A549 (cell line): Measurements from ENCODE around the gene MROH2A. TPM values are rescaled to one million over a fixed set of nuclear protein-coding genes. Genes with fewer than 3 reads are reported as not detected.

Source experiments
- ATAC-seq, 2 experiments: fragments of 200-7000 bp in 1 of 2; fragments of >200 bp in 1 of 2; cut with Nextera tagmentation in 1 of 2; cut with Tn5 transposase in 1 of 2; 3 replicates each; pipeline versions ENCODE4 v1.8.0 to v1.9.1; 2018 to 2020; ENCODE audit warnings: mild to moderate bottlenecking in 1 of 2, moderate library complexity in 1 of 2
- CTCF ChIA-PET: fragments of 300-600 bp; sonication (Branson Sonifier 250); formaldehyde crosslinking; extraction: SDS; loops from one replicate; lab custom pipeline; 2021; ENCODE audit warnings: antibody characterized with exemption, inconsistent platforms; lab: Yijun Ruan, JAX
- POLR2A ChIA-PET: fragments of 350-600 bp; formaldehyde crosslinking; extraction: SDS; loops from one replicate; lab custom pipeline; 2021; ENCODE audit warnings: antibody characterized with exemption, inconsistent platforms; lab: Yijun Ruan, JAX
- DNase-seq, 2 experiments: peaks; one replicate each; pipeline versions ENCODE4 v3.0.0 to v3.0.0-alpha.2; 2011 to 2016; ENCODE audit warnings: low read depth in 1 of 2, low spot score in 1 of 2
- FAIRE-seq: peaks from 2 replicates; lab custom pipeline; 2011; peaks lifted over from hg19 to GRCh38; lab: Jason Lieb, UNC
- H3K27ac ChIP-seq, 2 experiments: fragments of >200 bp; sonication (Bioruptor Twin); formaldehyde crosslinking; 3 replicates each; pipeline ENCODE4 v1.5.1; 2016 to 2017
- H3K4me1 ChIP-seq: fragments of >200 bp; sonication (Bioruptor Twin); formaldehyde crosslinking; 3 replicates; pipeline ENCODE4 v1.6.1; 2016
- H3K4me2 ChIP-seq: fragments of >200 bp; sonication (Bioruptor Twin); formaldehyde crosslinking; 3 replicates; pipeline ENCODE4 v1.6.1; 2016
- H3K4me3 ChIP-seq: fragments of >200 bp; sonication (Bioruptor Twin); formaldehyde crosslinking; 3 replicates; pipeline ENCODE4 v1.5.1; 2016
- H3K9me3 ChIP-seq: fragments of >200 bp; sonication (Bioruptor Twin); formaldehyde crosslinking; 3 replicates; pipeline ENCODE4 v1.6.1; 2016
- BCL3 ChIP-seq: fragments of >200 bp; sonication (Bioruptor Twin); formaldehyde crosslinking; IDR thresholded peaks from 3 replicates; pipeline ENCODE4 v1.6.1; 2016
- EHF ChIP-seq: fragments of 250-450 bp; sonication (Bioruptor Pico); IDR thresholded peaks from 2 replicates; pipeline ENCODE4 v1.5.0; 2020; ENCODE audit warnings: mild to moderate bottlenecking
- ELK1 ChIP-seq: fragments of 150-350 bp; IDR thresholded peaks from 2 replicates; pipeline ENCODE4 v1.6.1; 2014; ENCODE audit warnings: low read depth, mild to moderate bottlenecking, low read length
- EP300 ChIP-seq, 2 experiments: fragments of >200 bp; sonication (Bioruptor Twin); formaldehyde crosslinking; IDR thresholded peaks; 2 replicates in 1 of 2; 3 replicates in 1 of 2; pipeline ENCODE4 v1.6.1; 2016 to 2017
- FOSB ChIP-seq: fragments of 250-450 bp; sonication (Bioruptor Pico); IDR thresholded peaks from 2 replicates; pipeline ENCODE4 v1.5.0; 2020; ENCODE audit warnings: mild to moderate bottlenecking, moderate library complexity
- GATA3 ChIP-seq: IDR thresholded peaks from 2 replicates; pipeline ENCODE4 v1.6.1; 2012; ENCODE audit warnings: borderline replicate concordance
- HDAC2 ChIP-seq: fragments of 200-600 bp; sonication (generic); IDR thresholded peaks from 2 replicates; pipeline ENCODE4 v1.6.1; 2016
- HMGXB4 ChIP-seq: fragments of 250-450 bp; sonication (Bioruptor Pico); IDR thresholded peaks from 2 replicates; pipeline ENCODE4 v1.5.0; 2021; ENCODE audit warnings: mild to moderate bottlenecking, moderate library complexity, borderline replicate concordance
- HOXA7 ChIP-seq: fragments of 250-450 bp; sonication (Bioruptor Pico); IDR thresholded peaks from 2 replicates; pipeline ENCODE4 v1.5.0; 2020; ENCODE audit warnings: mild to moderate bottlenecking, moderate library complexity
- KDM5A ChIP-seq: fragments of 200-600 bp; sonication (generic); IDR thresholded peaks from 2 replicates; pipeline ENCODE4 v1.6.1; 2016; ENCODE audit warnings: antibody characterized with exemption, mild to moderate bottlenecking
- MAFK ChIP-seq: fragments of 450-650 bp; IDR thresholded peaks from 2 replicates; pipeline ENCODE4 v1.6.1; 2014; ENCODE audit not compliant: partially characterized antibody
- NR3C1 ChIP-seq: fragments of >200 bp; sonication (Bioruptor Twin); formaldehyde crosslinking; IDR thresholded peaks from 3 replicates; pipeline ENCODE4 v1.6.1; 2017
- PHF8 ChIP-seq: fragments of 200-600 bp; sonication (generic); IDR thresholded peaks from 2 replicates; pipeline ENCODE4 v1.6.1; 2016; ENCODE audit warnings: low read depth, mild to moderate bottlenecking, antibody characterized with exemption, moderate library complexity, borderline replicate concordance
- POLR2A ChIP-seq: IDR thresholded peaks from 2 replicates; pipeline ENCODE4 v1.6.1; 2012; ENCODE audit warnings: mild to moderate bottlenecking, low read length
- POLR2AphosphoS2 ChIP-seq: conservative IDR thresholded peaks from 2 replicates; pipeline ENCODE4 v1.6.1; 2012; ENCODE audit warnings: low read length, improper control_type of control experiment, inconsistent platforms
- RAD21 ChIP-seq, 2 experiments: fragments of >200 bp in 1 of 2; sonication (Bioruptor Twin) in 1 of 2; formaldehyde crosslinking in 1 of 2; IDR thresholded peaks in 1 of 2; conservative IDR thresholded peaks in 1 of 2; 2 replicates in 1 of 2; 3 replicates in 1 of 2; pipeline ENCODE4 v1.6.1; 2012 to 2018; ENCODE audit warnings: inconsistent platforms in 1 of 2
- SMC3 ChIP-seq: fragments of >200 bp; sonication (Bioruptor Twin); formaldehyde crosslinking; IDR thresholded peaks from 3 replicates; pipeline ENCODE4 v1.6.1; 2018; ENCODE audit warnings: inconsistent platforms
- TFCP2L1 ChIP-seq: fragments of 250-450 bp; sonication (Bioruptor Pico); IDR thresholded peaks from 2 replicates; pipeline ENCODE4 v1.5.0; 2021; ENCODE audit warnings: mild to moderate bottlenecking
- ZC3H11A ChIP-seq: fragments of 450-650 bp; IDR thresholded peaks from 2 replicates; pipeline ENCODE4 v1.6.1; 2014; ENCODE audit warnings: antibody characterized with exemption, mild to moderate bottlenecking
- ZNF302 ChIP-seq: fragments of 250-450 bp; sonication (Bioruptor Pico); IDR thresholded peaks from 2 replicates; pipeline ENCODE4 v1.9.0; 2021; ENCODE audit warnings: inconsistent platforms, mild to moderate bottlenecking, moderate library complexity
- polyA plus RNA-seq, 4 experiments: library from polyadenylated mRNA; depleted of rRNA in 3 of 4; stranded (reverse); fragments of >200 nt; fragmentation: RNase III in 1 of 4; extraction: RNeasy Plus Mini Kit Qiagen cat#74134 plus additional on column Dnase treatment in 1 of 4; gene quantifications; 2 replicates in 3 of 4; 3 replicates in 1 of 4; pipeline ENCODE4 v1.2.3, GENCODE V29; 2011 to 2017
- TF ChIP-seq, protein P1 (sequence below): fragments of >200 bp; sonication (Bioruptor Twin); formaldehyde crosslinking; IDR thresholded peaks from 3 replicates; pipeline ENCODE4 v1.5.1; 2016
- TF ChIP-seq, protein P2 (sequence below): IDR thresholded peaks from 2 replicates; pipeline ENCODE4 v1.6.1; 2012
- TF ChIP-seq, protein P3 (sequence below): IDR thresholded peaks from 2 replicates; pipeline ENCODE4 v1.6.1; 2012
- TF ChIP-seq, protein P4 (sequence below): fragments of 200-600 bp; sonication (generic); IDR thresholded peaks from 2 replicates; pipeline ENCODE4 v1.6.1; 2016; ENCODE audit warnings: antibody characterized with exemption, mild to moderate bottlenecking, moderate library complexity
- TF ChIP-seq, protein P5 (sequence below): fragments of 250-450 bp; sonication (Bioruptor Pico); IDR thresholded peaks from 2 replicates; pipeline ENCODE4 v1.5.0; 2020; ENCODE audit warnings: low read depth, mild to moderate bottlenecking, moderate library complexity

MROH2A gene
- polyA plus RNA-seq, 2 of the 4 experiments (the other 2 are of a cell fraction): 0.10 to 0.63 TPM

- TF ChIP-seq HDAC2 (no peak), MAFK (no peak), HOXA7 (CRISPR knock-in tag) (no peak), EP300 (IDR thresholded peaks at IDR 0.05) (peak; percentile 99)
- TF ChIP-seq, protein P1, sequence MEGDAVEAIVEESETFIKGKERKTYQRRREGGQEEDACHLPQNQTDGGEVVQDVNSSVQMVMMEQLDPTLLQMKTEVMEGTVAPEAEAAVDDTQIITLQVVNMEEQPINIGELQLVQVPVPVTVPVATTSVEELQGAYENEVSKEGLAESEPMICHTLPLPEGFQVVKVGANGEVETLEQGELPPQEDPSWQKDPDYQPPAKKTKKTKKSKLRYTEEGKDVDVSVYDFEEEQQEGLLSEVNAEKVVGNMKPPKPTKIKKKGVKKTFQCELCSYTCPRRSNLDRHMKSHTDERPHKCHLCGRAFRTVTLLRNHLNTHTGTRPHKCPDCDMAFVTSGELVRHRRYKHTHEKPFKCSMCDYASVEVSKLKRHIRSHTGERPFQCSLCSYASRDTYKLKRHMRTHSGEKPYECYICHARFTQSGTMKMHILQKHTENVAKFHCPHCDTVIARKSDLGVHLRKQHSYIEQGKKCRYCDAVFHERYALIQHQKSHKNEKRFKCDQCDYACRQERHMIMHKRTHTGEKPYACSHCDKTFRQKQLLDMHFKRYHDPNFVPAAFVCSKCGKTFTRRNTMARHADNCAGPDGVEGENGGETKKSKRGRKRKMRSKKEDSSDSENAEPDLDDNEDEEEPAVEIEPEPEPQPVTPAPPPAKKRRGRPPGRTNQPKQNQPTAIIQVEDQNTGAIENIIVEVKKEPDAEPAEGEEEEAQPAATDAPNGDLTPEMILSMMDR: no peak
Measured at GRCh38 chr2:233756429-233757081, 21.6 kb upstream of the MROH2A start (continued).

GRCh38 chr2:233758141-233758540 is 20.0 kb upstream of the MROH2A start:
- POLR2A ChIA-PET: interaction anchor here (1.0 kb wide), 1 partner anchor 75 kb away, joined by 3 read pairs; no protein-coding TSS in a partner anchor
- CTCF ChIA-PET: interaction anchor here (1.6 kb wide), 1 partner anchor 75 kb away, joined by 5 read pairs; no protein-coding TSS in a partner anchor
- no peak for FAIRE-seq

More at GRCh38 chr2:233758141-233758540, 20.0 kb upstream of the MROH2A start:
- DNase-seq (no peak), ATAC-seq (no peak)
- H3K4me3 ChIP-seq: no peak overlapping the region
- peak overlapping the region; percentile 57; the same call in 2 of the 3 replicates for H3K4me2 ChIP-seq
- peak overlapping the region; percentile 91 to 94 for H3K27ac ChIP-seq
- TF ChIP-seq HMGXB4 (CRISPR knock-in tag) (no peak), ZC3H11A (no peak), POLR2A (no peak), POLR2AphosphoS2 (no peak), BCL3 (no peak), GATA3 (no peak), SMC3 (no peak), TFCP2L1 (CRISPR knock-in tag) (no peak), ZNF302 (CRISPR knock-in tag) (no peak), NR3C1 (no peak), KDM5A (no peak), RAD21 (conservative IDR thresholded peaks at IDR 0.05 in 1 of 2, IDR thresholded peaks at IDR 0.05 in 1 of 2) (no peak), FOSB (no peak), EHF (CRISPR knock-in tag) (no peak), ELK1 (no peak), PHF8 (no peak)
- TF ChIP-seq, protein P2, sequence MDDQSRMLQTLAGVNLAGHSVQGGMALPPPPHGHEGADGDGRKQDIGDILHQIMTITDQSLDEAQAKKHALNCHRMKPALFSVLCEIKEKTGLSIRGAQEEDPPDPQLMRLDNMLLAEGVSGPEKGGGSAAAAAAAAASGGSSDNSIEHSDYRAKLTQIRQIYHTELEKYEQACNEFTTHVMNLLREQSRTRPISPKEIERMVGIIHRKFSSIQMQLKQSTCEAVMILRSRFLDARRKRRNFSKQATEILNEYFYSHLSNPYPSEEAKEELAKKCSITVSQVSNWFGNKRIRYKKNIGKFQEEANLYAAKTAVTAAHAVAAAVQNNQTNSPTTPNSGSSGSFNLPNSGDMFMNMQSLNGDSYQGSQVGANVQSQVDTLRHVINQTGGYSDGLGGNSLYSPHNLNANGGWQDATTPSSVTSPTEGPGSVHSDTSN: no peak
- TF ChIP-seq, protein P3, sequence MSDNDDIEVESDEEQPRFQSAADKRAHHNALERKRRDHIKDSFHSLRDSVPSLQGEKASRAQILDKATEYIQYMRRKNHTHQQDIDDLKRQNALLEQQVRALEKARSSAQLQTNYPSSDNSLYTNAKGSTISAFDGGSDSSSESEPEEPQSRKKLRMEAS: no peak
- TF ChIP-seq, protein P4, sequence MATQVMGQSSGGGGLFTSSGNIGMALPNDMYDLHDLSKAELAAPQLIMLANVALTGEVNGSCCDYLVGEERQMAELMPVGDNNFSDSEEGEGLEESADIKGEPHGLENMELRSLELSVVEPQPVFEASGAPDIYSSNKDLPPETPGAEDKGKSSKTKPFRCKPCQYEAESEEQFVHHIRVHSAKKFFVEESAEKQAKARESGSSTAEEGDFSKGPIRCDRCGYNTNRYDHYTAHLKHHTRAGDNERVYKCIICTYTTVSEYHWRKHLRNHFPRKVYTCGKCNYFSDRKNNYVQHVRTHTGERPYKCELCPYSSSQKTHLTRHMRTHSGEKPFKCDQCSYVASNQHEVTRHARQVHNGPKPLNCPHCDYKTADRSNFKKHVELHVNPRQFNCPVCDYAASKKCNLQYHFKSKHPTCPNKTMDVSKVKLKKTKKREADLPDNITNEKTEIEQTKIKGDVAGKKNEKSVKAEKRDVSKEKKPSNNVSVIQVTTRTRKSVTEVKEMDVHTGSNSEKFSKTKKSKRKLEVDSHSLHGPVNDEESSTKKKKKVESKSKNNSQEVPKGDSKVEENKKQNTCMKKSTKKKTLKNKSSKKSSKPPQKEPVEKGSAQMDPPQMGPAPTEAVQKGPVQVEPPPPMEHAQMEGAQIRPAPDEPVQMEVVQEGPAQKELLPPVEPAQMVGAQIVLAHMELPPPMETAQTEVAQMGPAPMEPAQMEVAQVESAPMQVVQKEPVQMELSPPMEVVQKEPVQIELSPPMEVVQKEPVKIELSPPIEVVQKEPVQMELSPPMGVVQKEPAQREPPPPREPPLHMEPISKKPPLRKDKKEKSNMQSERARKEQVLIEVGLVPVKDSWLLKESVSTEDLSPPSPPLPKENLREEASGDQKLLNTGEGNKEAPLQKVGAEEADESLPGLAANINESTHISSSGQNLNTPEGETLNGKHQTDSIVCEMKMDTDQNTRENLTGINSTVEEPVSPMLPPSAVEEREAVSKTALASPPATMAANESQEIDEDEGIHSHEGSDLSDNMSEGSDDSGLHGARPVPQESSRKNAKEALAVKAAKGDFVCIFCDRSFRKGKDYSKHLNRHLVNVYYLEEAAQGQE: no peak
- TF ChIP-seq, protein P5, sequence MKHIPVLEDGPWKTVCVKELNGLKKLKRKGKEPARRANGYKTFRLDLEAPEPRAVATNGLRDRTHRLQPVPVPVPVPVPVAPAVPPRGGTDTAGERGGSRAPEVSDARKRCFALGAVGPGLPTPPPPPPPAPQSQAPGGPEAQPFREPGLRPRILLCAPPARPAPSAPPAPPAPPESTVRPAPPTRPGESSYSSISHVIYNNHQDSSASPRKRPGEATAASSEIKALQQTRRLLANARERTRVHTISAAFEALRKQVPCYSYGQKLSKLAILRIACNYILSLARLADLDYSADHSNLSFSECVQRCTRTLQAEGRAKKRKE (CRISPR knock-in tag): no peak
- peaks cover 46% of the 10 kb centered on the region for H3K4me1 ChIP-seq
- peaks cover 24% of the 10 kb centered on the region for H3K9me3 ChIP-seq
